DND-41 (cell line): ENCODE data around the gene CD96.

Source experiments
- ATAC-seq: fragments of 200-7000 bp; cut with Tn5 transposase; 3 replicates; pipeline ENCODE4 v1.9.1; 2021; ENCODE audit warnings: low read depth; ENCODE audit not compliant: insufficient read depth
- DNase-seq: peaks from one replicate; pipeline ENCODE4 v3.0.0-alpha.2; 2020
- H2AFZ ChIP-seq: 2 replicates; pipeline ENCODE4 v1.6.0; 2012; ENCODE audit warnings: low read depth, low read length
- H3K27ac ChIP-seq: 2 replicates; pipeline ENCODE4 v1.5.1; 2012; ENCODE audit warnings: low read length, inconsistent platforms
- H3K27me3 ChIP-seq: fragments of 200-600 bp; sonication (generic); 2 replicates; pipeline ENCODE4 v1.6.0; 2012; ENCODE audit warnings: low read length, mild to moderate bottlenecking, inconsistent platforms; ENCODE audit not compliant: insufficient read depth, poor library complexity
- H3K36me3 ChIP-seq: 2 replicates; pipeline ENCODE4 v1.5.1; 2012; ENCODE audit warnings: low read length, inconsistent platforms; ENCODE audit not compliant: insufficient read depth
- H3K4me1 ChIP-seq: 2 replicates; pipeline ENCODE4 v1.5.1; 2012; ENCODE audit warnings: mild to moderate bottlenecking, low read length; ENCODE audit not compliant: insufficient read depth
- H3K4me2 ChIP-seq: 2 replicates; pipeline ENCODE4 v1.6.0; 2012; ENCODE audit warnings: mild to moderate bottlenecking, moderate library complexity, low read length, inconsistent platforms; ENCODE audit not compliant: insufficient read depth
- H3K4me3 ChIP-seq, 2 experiments: fragments of 200-600 bp in 1 of 2; shearing (Covaris generic) in 1 of 2; 2 replicates each; pipeline ENCODE4 v1.5.1; 2012 to 2016; ENCODE audit warnings: inconsistent platforms in 2 of 2, low read length in 2 of 2, mild to moderate bottlenecking in 2 of 2, low read depth in 1 of 2, moderate library complexity in 1 of 2
- H3K79me2 ChIP-seq: 2 replicates; pipeline ENCODE4 v1.6.0; 2012; ENCODE audit warnings: low read length, inconsistent platforms; ENCODE audit not compliant: insufficient read depth
- H3K9ac ChIP-seq: 2 replicates; pipeline ENCODE4 v1.6.0; 2012; ENCODE audit warnings: low read depth, mild to moderate bottlenecking, inconsistent platforms, low read length, moderate library complexity
- H3K9me3 ChIP-seq: 2 replicates; pipeline ENCODE4 v1.5.1; 2012; ENCODE audit warnings: low read length, moderate library complexity, mild to moderate bottlenecking, inconsistent platforms; ENCODE audit not compliant: insufficient read depth, severe bottlenecking
- H4K20me1 ChIP-seq: 2 replicates; pipeline ENCODE4 v1.6.0; 2012; ENCODE audit warnings: low read length; ENCODE audit not compliant: insufficient read depth
- EZH2 ChIP-seq: IDR thresholded peaks from 3 replicates; pipeline ENCODE4 v1.6.1; 2012; ENCODE audit warnings: borderline replicate concordance, low read depth, mild to moderate bottlenecking, moderate library complexity, low read length, inconsistent platforms; ENCODE audit not compliant: severe bottlenecking
- TF ChIP-seq, protein P1 (sequence below): IDR thresholded peaks from 2 replicates; pipeline ENCODE4 v1.5.1; 2012; ENCODE audit warnings: borderline replicate concordance, low read length, moderate library complexity, mild to moderate bottlenecking; ENCODE audit not compliant: poor library complexity, severe bottlenecking; ENCODE audit errors: extremely low read depth

CD96 gene

DNA sequence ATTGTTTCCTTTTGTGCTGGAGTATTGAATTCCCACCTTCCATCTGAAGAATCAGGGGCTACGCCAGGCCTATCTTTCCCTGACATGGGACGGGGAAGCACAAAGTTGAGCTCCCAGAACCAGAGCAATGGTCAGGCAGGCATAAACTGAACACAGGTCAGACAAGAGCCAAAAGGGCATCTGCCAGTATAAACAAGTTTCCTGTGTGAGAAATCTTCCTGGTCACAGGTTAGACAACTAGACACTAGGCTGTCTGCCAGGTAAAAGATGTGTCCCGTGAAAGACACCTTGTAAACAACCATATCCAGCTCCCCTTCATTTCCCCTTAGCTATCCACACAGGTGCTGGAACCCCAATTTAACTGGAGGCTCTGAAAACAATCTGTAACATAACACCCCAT is 44.0 kb upstream of the CD96 start:
- ATAC-seq = no peak
- H3K9me3 ChIP-seq = no peaks in the 10 kb centered on the region
- H4K20me1 ChIP-seq = no peaks in the 10 kb centered on the region
- H3K4me1 ChIP-seq = peaks cover under 1% of the 10 kb centered on the region; the same call in 1 of the 2 replicates
- no peak overlapping the region for H3K4me2 ChIP-seq
- H3K79me2 ChIP-seq = no peaks in the 10 kb centered on the region
- H2AFZ ChIP-seq = 0 out of 2 replicates have a peak overlapping the region, but pooled peaks have one; percentile 35
- H3K27ac ChIP-seq = no peak overlapping the region
- TF ChIP-seq, protein P1, sequence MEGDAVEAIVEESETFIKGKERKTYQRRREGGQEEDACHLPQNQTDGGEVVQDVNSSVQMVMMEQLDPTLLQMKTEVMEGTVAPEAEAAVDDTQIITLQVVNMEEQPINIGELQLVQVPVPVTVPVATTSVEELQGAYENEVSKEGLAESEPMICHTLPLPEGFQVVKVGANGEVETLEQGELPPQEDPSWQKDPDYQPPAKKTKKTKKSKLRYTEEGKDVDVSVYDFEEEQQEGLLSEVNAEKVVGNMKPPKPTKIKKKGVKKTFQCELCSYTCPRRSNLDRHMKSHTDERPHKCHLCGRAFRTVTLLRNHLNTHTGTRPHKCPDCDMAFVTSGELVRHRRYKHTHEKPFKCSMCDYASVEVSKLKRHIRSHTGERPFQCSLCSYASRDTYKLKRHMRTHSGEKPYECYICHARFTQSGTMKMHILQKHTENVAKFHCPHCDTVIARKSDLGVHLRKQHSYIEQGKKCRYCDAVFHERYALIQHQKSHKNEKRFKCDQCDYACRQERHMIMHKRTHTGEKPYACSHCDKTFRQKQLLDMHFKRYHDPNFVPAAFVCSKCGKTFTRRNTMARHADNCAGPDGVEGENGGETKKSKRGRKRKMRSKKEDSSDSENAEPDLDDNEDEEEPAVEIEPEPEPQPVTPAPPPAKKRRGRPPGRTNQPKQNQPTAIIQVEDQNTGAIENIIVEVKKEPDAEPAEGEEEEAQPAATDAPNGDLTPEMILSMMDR = no peak
- TF ChIP-seq EZH2 = no peak
- no peak overlapping the region for H3K9ac ChIP-seq
- H3K4me3 ChIP-seq = no peak overlapping the region
- no peak for DNase-seq
- no peaks in the 10 kb centered on the region for H3K27me3 ChIP-seq
- H3K36me3 ChIP-seq = no peaks in the 10 kb centered on the region

DNA sequence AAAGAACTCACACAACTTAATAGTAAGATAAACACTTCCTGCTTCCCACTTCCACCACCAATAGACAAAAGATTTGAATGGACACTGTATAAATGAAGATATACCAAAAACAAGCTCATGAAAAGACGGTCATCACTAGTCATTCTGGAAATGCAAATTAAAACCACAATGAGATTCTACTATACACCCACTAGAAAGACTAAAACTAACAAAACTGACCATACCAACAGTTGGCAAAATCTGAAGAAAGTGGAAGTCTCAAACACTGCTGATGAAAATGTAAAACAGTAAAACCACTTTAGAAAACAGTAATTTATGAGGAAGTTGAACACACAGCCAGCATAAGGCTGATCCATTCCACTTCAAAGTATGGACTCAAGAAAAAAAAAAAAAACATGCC is 35.6 kb upstream of the CD96 start:
- Histone ChIP-seq H3K4me3 (no peak overlapping the region), H3K4me2 (no peak overlapping the region), H3K9ac (no peak overlapping the region), H3K79me2 (no peaks in the 10 kb centered on the region), H3K27ac (no peak overlapping the region), H3K27me3 (no peaks in the 10 kb centered on the region), H3K9me3 (no peaks in the 10 kb centered on the region), H4K20me1 (no peaks in the 10 kb centered on the region), H3K4me1 (peaks cover 6% of the 10 kb centered on the region; the same call in 1 of the 2 replicates), H3K36me3 (no peaks in the 10 kb centered on the region), H2AFZ (no peak overlapping the region)
- ATAC-seq (no peak), DNase-seq (no peak)
- TF ChIP-seq, protein P1 = no peak
- no peak for TF ChIP-seq EZH2

DNA sequence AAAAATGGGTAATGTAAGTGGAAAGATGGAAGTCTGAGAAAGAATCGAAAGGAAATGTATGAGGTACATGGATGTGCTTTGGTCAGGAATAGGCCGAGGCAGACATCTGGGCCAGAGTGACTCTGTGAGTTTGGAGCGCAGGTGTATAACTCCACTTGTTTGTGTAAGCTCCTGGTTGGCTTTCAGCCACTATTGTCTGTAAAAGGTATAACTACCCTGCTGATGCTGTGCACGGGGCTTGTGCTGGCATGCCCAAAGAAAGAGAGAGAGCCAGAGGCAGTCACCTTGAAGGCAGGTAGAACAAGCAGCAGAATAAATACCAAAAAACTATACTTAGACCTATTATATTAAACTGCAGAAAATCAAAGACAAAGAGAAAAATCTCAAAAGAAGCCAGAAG is 32.7 kb upstream of the CD96 start:
- no peaks in the 10 kb centered on the region for H4K20me1 ChIP-seq
- H3K9ac ChIP-seq = no peak overlapping the region
- no peak overlapping the region for H2AFZ ChIP-seq
- no peaks in the 10 kb centered on the region for H3K4me1 ChIP-seq
- no peak for ATAC-seq
- no peaks in the 10 kb centered on the region for H3K36me3 ChIP-seq
- DNase-seq = no peak
- H3K9me3 ChIP-seq = no peaks in the 10 kb centered on the region
- H3K27ac ChIP-seq = no peak overlapping the region
- no peaks in the 10 kb centered on the region for H3K27me3 ChIP-seq
- no peak overlapping the region for H3K4me2 ChIP-seq
- H3K79me2 ChIP-seq = no peaks in the 10 kb centered on the region
- H3K4me3 ChIP-seq = no peak overlapping the region
- TF ChIP-seq EZH2 = no peak
- TF ChIP-seq, protein P1 = no peak

DNA sequence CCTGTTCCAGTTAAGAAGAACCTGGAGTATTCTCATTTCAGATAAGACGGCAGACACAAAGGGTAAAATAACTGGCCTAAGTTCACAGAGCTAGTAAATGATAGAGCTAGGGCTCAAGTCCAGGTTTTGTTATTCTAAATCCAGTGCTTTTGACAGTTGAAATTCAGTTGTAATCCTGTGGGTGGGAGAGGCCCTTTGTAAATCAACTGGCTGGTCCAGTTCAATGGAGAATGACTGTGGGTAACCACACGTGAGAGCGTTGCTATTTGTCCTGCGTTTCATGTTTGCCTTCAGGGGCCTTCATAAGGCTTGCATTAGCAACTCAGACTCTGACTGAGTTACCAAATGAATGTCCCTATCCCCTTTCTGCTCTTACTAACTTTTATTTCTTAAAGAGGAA is 24.2 kb upstream of the CD96 start:
- Histone ChIP-seq H2AFZ (no peak overlapping the region), H3K4me2 (no peak overlapping the region), H3K4me1 (no peaks in the 10 kb centered on the region), H3K27ac (no peak overlapping the region), H3K9me3 (no peaks in the 10 kb centered on the region), H3K79me2 (no peaks in the 10 kb centered on the region), H3K36me3 (no peaks in the 10 kb centered on the region), H4K20me1 (no peaks in the 10 kb centered on the region), H3K9ac (no peak overlapping the region), H3K4me3 (no peak overlapping the region), H3K27me3 (no peaks in the 10 kb centered on the region)
- no peak for DNase-seq
- no peak for ATAC-seq
- TF ChIP-seq, protein P1 = no peak
